GM18511 (cell line): ENCODE data around the gene CDH13.

ENCODE experiments used
- ATAC-seq: cut with Tn5 transposase; IDR thresholded peaks from one replicate; pipeline ENCODE4 v1.9.1; 2021; ENCODE audit warnings: mild to moderate bottlenecking, moderate library complexity; ENCODE audit not compliant: unreplicated experiment

CDH13 gene

GRCh38 chr16:83308414-83308813, 681.6 kb downstream of the CDH13 start:
- no peak for ATAC-seq

- ATAC-seq, result no peak
Observed at GRCh38 chr16:83310816-83311215, 684.0 kb downstream of the CDH13 start.

- ATAC-seq, result no peak
Observed at GRCh38 chr16:83312015-83312717, 685.4 kb downstream of the CDH13 start.

- ATAC-seq, result no peak
Observed at GRCh38 chr16:83312718-83313245, 686.0 kb downstream of the CDH13 start.

- no peak for ATAC-seq
Observed at GRCh38 chr16:83315271-83315670, 688.5 kb downstream of the CDH13 start.

- ATAC-seq, result no peak
Observed at GRCh38 chr16:83316458-83316857, 689.7 kb downstream of the CDH13 start.

- ATAC-seq, result no peak
Observed at GRCh38 chr16:83318390-83318789, 691.6 kb downstream of the CDH13 start.

GRCh38 chr16:83328936-83329335, 702.2 kb downstream of the CDH13 start:
- no peak for ATAC-seq

- ATAC-seq, result no peak
Observed at GRCh38 chr16:83329441-83329840, 702.7 kb downstream of the CDH13 start.

- no peak for ATAC-seq
Observed at GRCh38 chr16:83330251-83330650, 703.5 kb downstream of the CDH13 start.

- ATAC-seq, result no peak
Observed at GRCh38 chr16:83335076-83335475, 708.3 kb downstream of the CDH13 start.

GRCh38 chr16:83336603-83337002, 709.8 kb downstream of the CDH13 start:
- ATAC-seq, result no peak

- no peak for ATAC-seq
Observed at GRCh38 chr16:83338138-83338537, 711.4 kb downstream of the CDH13 start.

- no peak for ATAC-seq
Observed at GRCh38 chr16:83338941-83339340, 712.2 kb downstream of the CDH13 start.

GRCh38 chr16:83343935-83344366, 717.2 kb downstream of the CDH13 start:
- no peak for ATAC-seq

- no peak for ATAC-seq
Observed at GRCh38 chr16:83345846-83346640, 719.3 kb downstream of the CDH13 start.

GRCh38 chr16:83348991-83349390, 722.2 kb downstream of the CDH13 start:
- no peak for ATAC-seq

GRCh38 chr16:83350481-83350880, 723.7 kb downstream of the CDH13 start:
- ATAC-seq, result no peak

GRCh38 chr16:83351846-83352245, 725.1 kb downstream of the CDH13 start:
- no peak for ATAC-seq

- ATAC-seq, result no peak
Observed at GRCh38 chr16:83353241-83353640, 726.5 kb downstream of the CDH13 start.

GRCh38 chr16:83354015-83354414, 727.2 kb downstream of the CDH13 start:
- ATAC-seq, result no peak
